ENCODE measurements around the gene ZBTB7C. TPM values are rescaled to one million over a fixed set of nuclear protein-coding genes. Genes with fewer than 3 reads are reported as not detected.

Gene ZBTB7C
- total RNA-seq, 1 donor from 2014 or later = 0.15 TPM

DNA sequence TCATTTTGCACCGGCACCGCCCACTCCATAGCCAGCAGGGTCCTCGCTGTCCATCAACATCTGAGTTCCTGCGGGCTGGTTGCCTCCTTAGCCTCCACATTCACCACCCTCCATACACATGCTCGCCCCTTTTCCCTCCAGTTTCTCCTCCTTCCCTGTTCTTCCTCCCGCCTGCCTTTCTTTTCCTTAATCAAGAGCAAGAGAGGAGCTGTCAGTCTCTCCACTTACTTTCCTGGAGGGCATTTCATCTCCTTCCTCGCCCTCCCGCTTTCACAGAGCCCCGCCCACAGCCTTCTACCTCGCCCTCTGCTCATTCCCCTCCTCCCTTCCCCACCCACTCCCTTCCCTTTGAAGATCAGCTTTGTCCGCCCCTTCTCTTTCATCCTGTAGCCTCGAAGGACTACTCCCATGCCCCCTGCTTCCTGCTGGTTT lies 13.8 kb upstream of the ZBTB7C start:
- Histone ChIP-seq H2AFZ (replicated peaks) (peak overlapping the region; percentile 90), H4K20me1 (ENCODE audit: low read depth) (no peaks in the 10 kb centered on the region), H3K4me3 (peak overlapping the region; percentile 27), H3K9ac (no peak overlapping the region), H3K27me3 (peaks cover 62% of the 10 kb centered on the region), H3K4me2 (peak overlapping the region; percentile 68), H3K4me1 (peaks cover 9% of the 10 kb centered on the region), H3F3A (ENCODE audit: low read depth) (no peaks in the 10 kb centered on the region), H3K79me2 (ENCODE audit: low read depth) (no peaks in the 10 kb centered on the region), H3K27ac (no peak overlapping the region), H3K36me3 (no peaks in the 10 kb centered on the region), H3K9me3 (ENCODE audit: low read depth) (no peaks in the 10 kb centered on the region)
- Mint-ChIP-seq H3K4me1 (peaks cover 13% of the 10 kb centered on the region), H3K4me3 (peak overlapping the region; percentile 60), H3K36me3 (no peaks in the 10 kb centered on the region), H3K9me3 (no peaks in the 10 kb centered on the region), H3K27ac (no peak overlapping the region), H3K27me3 (ENCODE audit: insufficient read depth, low read depth) (peaks cover 17% of the 10 kb centered on the region)
- TF ChIP-seq, protein P1, sequence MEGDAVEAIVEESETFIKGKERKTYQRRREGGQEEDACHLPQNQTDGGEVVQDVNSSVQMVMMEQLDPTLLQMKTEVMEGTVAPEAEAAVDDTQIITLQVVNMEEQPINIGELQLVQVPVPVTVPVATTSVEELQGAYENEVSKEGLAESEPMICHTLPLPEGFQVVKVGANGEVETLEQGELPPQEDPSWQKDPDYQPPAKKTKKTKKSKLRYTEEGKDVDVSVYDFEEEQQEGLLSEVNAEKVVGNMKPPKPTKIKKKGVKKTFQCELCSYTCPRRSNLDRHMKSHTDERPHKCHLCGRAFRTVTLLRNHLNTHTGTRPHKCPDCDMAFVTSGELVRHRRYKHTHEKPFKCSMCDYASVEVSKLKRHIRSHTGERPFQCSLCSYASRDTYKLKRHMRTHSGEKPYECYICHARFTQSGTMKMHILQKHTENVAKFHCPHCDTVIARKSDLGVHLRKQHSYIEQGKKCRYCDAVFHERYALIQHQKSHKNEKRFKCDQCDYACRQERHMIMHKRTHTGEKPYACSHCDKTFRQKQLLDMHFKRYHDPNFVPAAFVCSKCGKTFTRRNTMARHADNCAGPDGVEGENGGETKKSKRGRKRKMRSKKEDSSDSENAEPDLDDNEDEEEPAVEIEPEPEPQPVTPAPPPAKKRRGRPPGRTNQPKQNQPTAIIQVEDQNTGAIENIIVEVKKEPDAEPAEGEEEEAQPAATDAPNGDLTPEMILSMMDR (IDR thresholded peaks at IDR 0.05) = no peak
- no peak for TF ChIP-seq EZH2phosphoT487 (IDR thresholded peaks at IDR 0.05)
- no peak for TF ChIP-seq EZH2 (IDR thresholded peaks at IDR 0.05)
- peak; percentile 61 for DNase-seq (ENCODE audit: low spot score)

DNA sequence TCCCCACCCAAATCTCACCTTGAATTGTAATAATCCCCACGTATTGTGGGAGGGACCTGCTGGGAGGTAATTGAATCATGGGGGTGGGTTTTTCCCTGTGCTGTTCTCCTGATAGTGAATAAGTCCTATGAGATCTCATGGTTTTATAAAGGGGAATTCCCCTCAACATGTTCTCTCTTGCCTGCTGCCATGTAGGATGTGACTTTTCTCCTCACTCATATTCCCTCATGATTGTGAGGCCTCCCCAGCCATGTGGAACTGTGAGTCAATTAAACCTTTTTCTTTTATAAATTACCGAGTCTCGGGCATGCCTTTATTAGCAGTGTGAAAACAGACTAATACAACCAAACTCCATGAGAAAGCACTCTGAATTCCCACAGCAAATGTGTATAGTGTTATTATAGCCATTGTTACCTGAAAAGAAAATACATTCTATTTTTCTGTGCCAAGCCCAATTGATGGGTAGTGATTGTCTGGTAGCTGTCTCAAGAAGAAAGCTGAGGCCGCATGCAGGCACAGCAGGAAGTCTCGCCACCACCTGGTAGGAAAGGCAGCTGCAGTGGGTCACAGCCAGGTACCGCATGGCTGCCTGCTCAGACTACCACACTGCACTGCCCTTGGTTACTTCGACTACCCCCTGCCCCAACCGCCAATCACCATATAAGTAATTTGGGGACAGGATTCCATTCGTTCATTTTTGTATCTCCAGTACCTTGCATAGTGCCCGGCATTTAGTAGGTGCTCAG lies 10.3 kb upstream of the ZBTB7C start:
- H4K20me1 ChIP-seq (ENCODE audit: low read depth) = no peaks in the 10 kb centered on the region
- H3K4me2 ChIP-seq = no peak overlapping the region
- no peak overlapping the region for H2AFZ ChIP-seq (replicated peaks)
- Mint-ChIP-seq H3K4me3 (peak overlapping the region; percentile 23), H3K9me3 (no peaks in the 10 kb centered on the region), H3K36me3 (no peaks in the 10 kb centered on the region), H3K27me3 (ENCODE audit: insufficient read depth, low read depth) (peaks cover 24% of the 10 kb centered on the region), H3K4me1 (peaks cover 13% of the 10 kb centered on the region), H3K27ac (no peak overlapping the region)
- H3K36me3 ChIP-seq = no peaks in the 10 kb centered on the region
- H3K4me1 ChIP-seq = peaks cover 9% of the 10 kb centered on the region
- no peak overlapping the region for H3K9ac ChIP-seq
- no peaks in the 10 kb centered on the region for H3K9me3 ChIP-seq (ENCODE audit: low read depth)
- DNase-seq (ENCODE audit: low spot score) = no peak
- H3F3A ChIP-seq (ENCODE audit: low read depth) = no peaks in the 10 kb centered on the region
- TF ChIP-seq EZH2 (IDR thresholded peaks at IDR 0.05) (no peak), EZH2phosphoT487 (IDR thresholded peaks at IDR 0.05) (no peak)
- TF ChIP-seq, protein P1 (IDR thresholded peaks at IDR 0.05) = peak; percentile 13
- no peaks in the 10 kb centered on the region for H3K79me2 ChIP-seq (ENCODE audit: low read depth)
- no peak overlapping the region for H3K4me3 ChIP-seq
- H3K27ac ChIP-seq = no peak overlapping the region
- peaks cover 75% of the 10 kb centered on the region for H3K27me3 ChIP-seq

DNA sequence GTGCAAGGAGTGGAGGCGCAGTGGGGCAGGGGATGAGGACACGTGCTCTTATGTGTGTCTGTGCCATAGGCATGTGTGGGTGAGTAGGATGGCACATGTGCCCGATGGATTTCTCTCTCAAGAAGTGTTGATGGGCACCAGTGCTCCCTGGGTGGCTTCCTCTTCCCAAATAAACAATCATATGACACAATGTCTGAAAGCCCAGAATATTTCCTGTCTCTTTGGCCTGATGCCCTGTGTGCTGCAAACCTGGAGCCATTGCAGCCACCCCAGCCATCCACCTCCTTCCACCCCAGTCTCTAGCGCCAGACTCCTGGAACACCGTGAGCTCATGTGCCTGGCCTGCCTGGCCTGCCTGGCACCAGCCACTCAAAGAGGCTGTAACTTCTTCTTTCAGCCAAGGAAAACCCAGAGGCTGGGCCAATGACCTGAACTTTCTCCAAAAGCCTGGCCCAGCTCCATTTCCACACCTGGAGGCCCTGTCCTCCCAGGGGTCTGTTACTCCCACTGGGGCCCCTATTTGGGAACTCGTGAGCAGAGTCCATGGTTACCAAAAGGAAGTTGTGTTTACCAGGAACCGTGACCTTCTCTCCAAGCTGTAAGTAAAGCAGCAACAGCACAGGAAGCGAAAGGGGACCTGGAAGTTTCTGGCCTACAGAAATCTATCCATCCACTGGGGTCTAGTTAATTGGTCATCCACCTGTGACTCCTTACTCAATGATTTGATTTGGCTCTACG lies 9.5 kb upstream of the ZBTB7C start:
- Mint-ChIP-seq H3K27me3 (ENCODE audit: insufficient read depth, low read depth) (peaks cover 26% of the 10 kb centered on the region), H3K4me1 (peaks cover 13% of the 10 kb centered on the region), H3K27ac (no peak overlapping the region), H3K36me3 (no peaks in the 10 kb centered on the region), H3K4me3 (no peak overlapping the region), H3K9me3 (peaks cover under 1% of the 10 kb centered on the region)
- no peak overlapping the region for H3K9ac ChIP-seq
- TF ChIP-seq EZH2 (IDR thresholded peaks at IDR 0.05) (no peak), EZH2phosphoT487 (IDR thresholded peaks at IDR 0.05) (no peak)
- TF ChIP-seq, protein P1 (IDR thresholded peaks at IDR 0.05) = no peak
- no peaks in the 10 kb centered on the region for H3K9me3 ChIP-seq (ENCODE audit: low read depth)
- H3K4me3 ChIP-seq = no peak overlapping the region
- H3F3A ChIP-seq (ENCODE audit: low read depth) = no peaks in the 10 kb centered on the region
- H3K36me3 ChIP-seq = no peaks in the 10 kb centered on the region
- H2AFZ ChIP-seq (replicated peaks) = no peak overlapping the region
- H3K27me3 ChIP-seq = peaks cover 74% of the 10 kb centered on the region
- no peak overlapping the region for H3K4me2 ChIP-seq
- H3K79me2 ChIP-seq (ENCODE audit: low read depth) = no peaks in the 10 kb centered on the region
- H3K27ac ChIP-seq = no peak overlapping the region
- DNase-seq (ENCODE audit: low spot score) = no peak
- H4K20me1 ChIP-seq (ENCODE audit: low read depth) = no peaks in the 10 kb centered on the region
- peaks cover 9% of the 10 kb centered on the region for H3K4me1 ChIP-seq
